HG03159 (cell line): ENCODE results near the gene ADGRL2.

Experiments used
- ATAC-seq: cut with Tn5 transposase; IDR thresholded peaks from one replicate; pipeline ENCODE4 v1.9.1; 2021; ENCODE audit warnings: mild to moderate bottlenecking, moderate library complexity; ENCODE audit not compliant: unreplicated experiment

Gene ADGRL2

GRCh38 chr1:81805537-81806431 is 5.0 kb downstream of the ADGRL2 start:
- ATAC-seq, result no peak

GRCh38 chr1:81806432-81806770 is 5.7 kb downstream of the ADGRL2 start:
- no peak for ATAC-seq

- no peak for ATAC-seq
Observed at GRCh38 chr1:81808760-81809159, 8.0 kb downstream of the ADGRL2 start.

- no peak for ATAC-seq
Observed at GRCh38 chr1:81809808-81810207, 9.1 kb downstream of the ADGRL2 start.

GRCh38 chr1:81811757-81812371 is 11.1 kb downstream of the ADGRL2 start:
- ATAC-seq, result no peak

GRCh38 chr1:81812712-81813111 is 12.0 kb downstream of the ADGRL2 start:
- no peak for ATAC-seq

GRCh38 chr1:81813691-81814090 is 13.0 kb downstream of the ADGRL2 start:
- no peak for ATAC-seq

GRCh38 chr1:81819613-81820012 is 18.9 kb downstream of the ADGRL2 start:
- ATAC-seq, result no peak

GRCh38 chr1:81820765-81821164 is 20.0 kb downstream of the ADGRL2 start:
- ATAC-seq, result no peak

- ATAC-seq, result no peak
Observed at GRCh38 chr1:81823082-81823481, 22.3 kb downstream of the ADGRL2 start.

- no peak for ATAC-seq
Observed at GRCh38 chr1:81824759-81825158, 24.0 kb downstream of the ADGRL2 start.

- no peak for ATAC-seq
Observed at GRCh38 chr1:81827942-81828341, 27.2 kb downstream of the ADGRL2 start.

- no peak for ATAC-seq
Observed at GRCh38 chr1:81832573-81832972, 31.8 kb downstream of the ADGRL2 start.

GRCh38 chr1:81833722-81834121 is 33.0 kb downstream of the ADGRL2 start:
- ATAC-seq, result no peak

GRCh38 chr1:81834268-81834667 is 33.5 kb downstream of the ADGRL2 start:
- no peak for ATAC-seq

- ATAC-seq, result no peak
Observed at GRCh38 chr1:81834921-81835698, 34.4 kb downstream of the ADGRL2 start.

GRCh38 chr1:81836007-81836626 is 35.4 kb downstream of the ADGRL2 start:
- no peak for ATAC-seq

GRCh38 chr1:81838600-81839218 is 38.0 kb downstream of the ADGRL2 start:
- ATAC-seq, result no peak

- no peak for ATAC-seq
Observed at GRCh38 chr1:81840805-81841204, 40.1 kb downstream of the ADGRL2 start.

- ATAC-seq, result no peak
Observed at GRCh38 chr1:81841795-81842194, 41.1 kb downstream of the ADGRL2 start.

- no peak for ATAC-seq
Observed at GRCh38 chr1:81844477-81844876, 43.7 kb downstream of the ADGRL2 start.
